Liver (tissue), 2 donors: ENCODE data around the gene MRPL49.

Source experiments
- GABPA ChIP-seq, 2 donors: IDR thresholded peaks in 1 of 2; conservative IDR thresholded peaks in 1 of 2; 2 replicates each; pipeline ENCODE4 v1.6.1; 2016; ENCODE audit warnings: antibody characterized with exemption in 2 of 2, mild to moderate bottlenecking in 1 of 2, moderate library complexity in 1 of 2
- RAD21 ChIP-seq, 2 donors: IDR thresholded peaks; 2 replicates each; pipeline ENCODE4 v1.6.1; 2016; ENCODE audit warnings: antibody characterized with exemption in 2 of 2, mild to moderate bottlenecking in 2 of 2
- donor health status: healthy.

DNA sequence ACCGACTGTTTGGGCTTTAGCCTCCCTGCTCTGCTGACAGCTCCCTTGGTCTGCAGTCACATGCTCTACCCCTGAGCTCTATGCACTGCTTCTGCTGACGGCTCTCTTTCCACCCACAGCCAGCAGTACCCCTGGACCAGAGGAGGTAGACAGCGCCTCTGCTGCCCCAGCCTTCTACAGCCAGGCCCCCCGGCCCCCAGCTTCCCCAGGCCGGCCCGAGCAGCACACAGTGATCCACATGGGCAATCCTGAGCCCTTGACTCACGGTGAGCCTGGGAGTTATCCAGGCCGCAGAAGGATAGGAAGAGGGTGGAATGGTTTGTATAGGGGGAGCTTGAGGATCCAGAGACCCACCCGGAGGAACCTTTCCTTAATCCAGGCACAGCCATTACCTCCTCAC lies 35.3 kb upstream of the MRPL49 start:
- no peak for TF ChIP-seq RAD21 (IDR thresholded peaks at IDR 0.05)
- no peak for TF ChIP-seq GABPA (IDR thresholded peaks at IDR 0.05 in 1 of 2, conservative IDR thresholded peaks at IDR 0.05 in 1 of 2)
